Tibial nerve (tissue), 3 donors: ENCODE results near the gene NEMP2.

Source experiments
- CTCF ChIP-seq, 5 experiments: fragments of 200-600 bp in 3 of 5; fragments of 450-650 bp in 2 of 5; sonication (generic) in 3 of 5; IDR thresholded peaks; one replicate each; pipeline ENCODE4 v1.5.1; 2016 to 2019; ENCODE audit warnings: antibody characterized with exemption in 5 of 5, mild to moderate bottlenecking in 3 of 5, moderate library complexity in 2 of 5
- POLR2A ChIP-seq, 2 donors: fragments of 450-650 bp; IDR thresholded peaks; one replicate each; pipeline ENCODE4 v1.6.1; 2017; ENCODE audit warnings: antibody characterized with exemption in 2 of 2, mild to moderate bottlenecking in 2 of 2, moderate library complexity in 2 of 2

GRCh38 chr2:190501231-190501630 is 33.3 kb downstream of the NEMP2 start:
- no peak for TF ChIP-seq CTCF (IDR thresholded peaks at IDR 0.05)
- TF ChIP-seq POLR2A (IDR thresholded peaks at IDR 0.05), result no peak
